Kidney capillary endothelial cell (primary cell): ENCODE results near the gene IWS1.
"Not testable (repeated sequence)": the region's sequence is repeated elsewhere in the genome, so short reads cannot be mapped to it uniquely, and the experiment has no call there.

Experiments used
- DNase-seq: peaks from one replicate; pipeline ENCODE4 v3.0.0-alpha.2; 2018; ENCODE audit warnings: low spot score

IWS1 gene

DNA sequence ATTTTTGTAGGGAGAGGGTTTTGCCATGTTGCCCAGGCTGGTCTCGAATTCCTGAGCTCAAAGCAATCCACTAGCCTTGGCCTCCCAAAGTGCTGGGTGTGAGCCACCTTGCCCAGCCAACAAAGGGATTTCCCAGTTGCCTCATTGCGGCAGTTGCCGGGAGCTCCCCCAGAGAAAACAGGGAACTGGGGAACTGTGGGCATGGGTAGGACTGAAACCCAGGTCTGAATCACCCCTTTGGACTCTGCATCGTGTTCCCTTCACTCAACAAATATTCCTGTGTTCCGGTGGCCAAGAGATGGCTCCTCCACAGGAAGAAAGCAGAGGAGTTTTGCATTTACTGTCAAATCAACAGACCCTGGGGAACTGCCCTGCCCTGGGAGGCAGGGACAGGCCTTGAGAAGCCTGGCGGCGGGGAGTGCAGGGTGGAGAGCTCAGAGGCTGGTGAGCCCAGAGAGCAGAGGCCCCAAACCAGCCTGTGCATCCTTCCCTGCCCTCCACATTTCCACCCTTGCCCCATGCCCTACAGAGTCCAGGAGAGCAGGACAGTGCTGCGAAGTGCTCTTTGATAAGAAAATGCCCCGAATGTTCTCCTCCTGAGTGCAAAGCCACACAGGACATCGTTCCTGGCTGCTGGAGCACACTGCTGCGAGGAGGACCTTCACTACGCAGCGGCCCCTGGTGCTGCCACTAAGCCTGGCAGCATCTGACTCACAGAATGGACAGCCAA lies 34.1 kb upstream of the IWS1 start:
- DNase-seq: no peak

- DNase-seq: no peak
Measured at GRCh38 chr2:127559454-127559853, 33.2 kb upstream of the IWS1 start.

GRCh38 chr2:127558911-127559310 lies 32.6 kb upstream of the IWS1 start:
- DNase-seq: no peak

DNA sequence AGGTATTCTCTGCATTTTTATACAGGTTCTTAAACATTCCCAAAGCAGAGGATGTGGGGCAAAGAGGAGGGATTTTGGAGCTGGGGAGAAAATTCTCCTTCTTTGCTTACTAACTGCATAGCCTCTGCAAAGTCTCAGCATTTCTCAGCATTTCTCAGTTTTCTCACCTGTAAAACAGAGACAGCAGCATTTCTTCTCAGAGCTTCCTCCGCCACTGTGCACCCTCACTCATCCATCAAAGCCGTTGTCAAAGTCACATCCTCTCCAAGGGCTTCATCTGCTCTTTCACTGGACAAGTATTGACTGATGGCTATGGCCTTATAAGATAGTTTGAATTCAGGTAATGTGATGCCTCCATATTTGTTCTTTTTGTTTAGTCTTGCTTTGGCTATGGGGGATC lies 26.6 kb upstream of the IWS1 start:
- DNase-seq: no peak

DNA sequence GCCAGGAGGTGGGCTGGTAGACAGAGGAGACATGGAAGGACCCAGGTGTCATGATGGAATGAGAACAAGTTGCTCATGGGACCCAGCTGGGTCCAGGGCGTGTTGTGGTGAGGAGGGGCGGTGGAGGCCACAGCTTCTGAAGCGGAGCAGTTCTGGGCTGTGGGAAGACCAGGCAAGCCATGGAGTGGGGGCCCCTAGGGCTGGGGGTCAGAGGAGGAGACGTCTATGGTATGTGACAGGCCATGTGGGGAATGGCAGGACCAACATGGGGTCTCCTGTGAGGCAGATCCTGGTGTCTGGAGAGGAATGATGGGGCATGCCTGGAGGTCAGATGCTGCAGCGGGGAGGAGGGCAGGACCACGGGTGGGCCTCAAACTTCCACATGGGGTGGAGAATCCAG lies 26.0 kb upstream of the IWS1 start:
- DNase-seq: no peak

GRCh38 chr2:127551221-127551930 lies 25.1 kb upstream of the IWS1 start:
- DNase-seq: no peak

DNA sequence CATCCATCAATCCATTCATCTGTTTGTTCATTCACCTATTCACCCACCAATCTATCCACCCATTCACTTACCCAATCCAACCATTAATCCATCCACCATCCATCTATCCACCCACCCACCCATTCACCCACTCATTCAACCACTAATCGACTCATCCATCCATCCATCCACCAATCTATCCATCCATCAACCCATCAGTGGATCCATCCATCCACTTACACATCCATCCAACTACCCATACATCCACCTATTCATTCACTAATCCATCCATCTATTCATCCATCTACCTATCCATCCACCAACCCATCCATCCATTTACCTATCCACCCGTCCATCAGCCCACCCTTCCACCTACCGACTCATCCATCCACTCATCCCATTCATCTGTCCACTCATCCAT lies 20.5 kb upstream of the IWS1 start:
- DNase-seq: no peak

- no peak for DNase-seq
Measured at GRCh38 chr2:127545796-127546195, 19.5 kb upstream of the IWS1 start.

DNA sequence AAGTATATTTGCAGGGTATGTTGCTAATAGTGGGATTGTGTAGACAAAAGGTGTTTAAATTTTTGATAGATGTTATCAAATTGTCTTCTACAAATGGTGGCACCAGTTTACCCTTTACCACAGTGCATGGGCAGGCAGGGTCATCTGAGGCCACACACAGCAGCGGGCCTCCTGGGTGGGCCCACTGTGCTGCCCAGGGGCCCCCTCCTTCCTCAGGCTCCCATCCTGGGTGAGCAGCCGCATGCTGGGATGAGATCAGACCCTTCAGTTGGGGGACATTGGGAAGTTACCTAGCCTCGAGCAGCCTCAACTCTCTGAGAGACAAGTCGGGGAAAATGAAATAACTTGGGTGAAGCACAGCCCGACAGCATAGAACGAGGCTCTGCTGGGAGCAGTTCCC lies 18.9 kb upstream of the IWS1 start:
- DNase-seq: no peak

DNA sequence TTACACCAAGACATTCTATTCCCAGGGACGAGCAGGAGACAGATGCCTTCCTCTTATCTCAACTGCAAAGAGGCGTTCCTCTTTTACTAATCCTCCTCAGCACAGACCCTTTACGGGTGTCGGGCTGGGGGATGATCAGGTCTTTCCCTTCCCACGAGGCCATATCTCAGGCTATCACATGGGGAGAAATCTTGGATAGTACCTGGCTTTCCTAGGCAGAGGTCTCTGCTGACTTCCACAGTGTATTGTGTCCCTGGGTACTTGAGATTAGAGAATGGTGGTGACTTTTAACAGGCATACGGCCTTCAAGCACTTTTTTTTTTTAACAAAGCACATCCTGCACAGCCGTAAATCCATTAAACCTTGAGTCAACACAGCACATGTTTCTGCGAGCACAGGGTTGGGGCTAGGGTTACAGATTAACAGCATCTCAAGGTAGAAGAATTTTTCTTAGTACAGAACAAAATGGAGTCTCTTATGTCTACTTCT lies 16.8 kb upstream of the IWS1 start:
- not testable (repeated sequence) for DNase-seq

DNA sequence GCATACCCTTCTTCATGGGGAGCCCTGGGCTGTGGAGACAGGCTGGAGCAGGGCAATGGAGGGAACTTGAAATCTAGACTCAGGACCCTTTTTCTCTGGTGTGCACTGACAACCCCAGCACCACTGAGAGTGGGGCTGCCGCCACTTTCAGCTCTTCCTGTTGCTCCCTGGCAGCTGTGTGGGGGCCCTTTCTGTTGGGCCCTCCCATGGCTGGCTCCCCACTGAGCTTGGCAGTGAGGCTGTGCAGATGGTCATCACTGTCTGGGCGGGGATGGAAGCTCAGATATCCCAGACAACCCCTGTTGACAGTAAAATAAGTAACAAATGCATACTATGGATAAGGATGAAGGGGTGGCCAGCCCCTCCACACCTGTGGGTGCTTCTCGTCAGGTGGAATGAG lies 15.9 kb upstream of the IWS1 start:
- no peak for DNase-seq

- DNase-seq: no peak
Measured at GRCh38 chr2:127541809-127542208, 15.5 kb upstream of the IWS1 start.

DNA sequence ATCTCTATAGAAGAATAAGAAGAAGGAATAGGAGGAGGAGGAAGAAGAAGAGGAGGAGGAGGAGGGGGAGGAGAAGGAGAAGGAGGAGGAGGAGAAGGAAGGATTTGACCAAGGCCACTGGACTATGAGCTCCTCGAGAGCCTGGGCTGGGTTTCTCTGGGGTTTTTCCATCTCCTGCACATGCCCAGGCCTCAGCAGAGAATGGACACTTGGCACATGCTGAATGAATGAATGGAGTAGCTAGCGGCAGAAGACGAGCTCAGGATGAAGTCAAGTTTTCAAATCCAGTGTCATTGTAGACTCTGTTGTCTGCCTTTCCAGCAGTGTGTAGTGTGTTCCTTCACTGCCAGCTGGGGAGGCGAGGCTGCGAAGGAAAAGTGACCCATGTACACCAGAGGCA lies 11.4 kb upstream of the IWS1 start:
- DNase-seq: no peak

GRCh38 chr2:127536707-127537541 lies 10.6 kb upstream of the IWS1 start:
- no peak for DNase-seq

DNA sequence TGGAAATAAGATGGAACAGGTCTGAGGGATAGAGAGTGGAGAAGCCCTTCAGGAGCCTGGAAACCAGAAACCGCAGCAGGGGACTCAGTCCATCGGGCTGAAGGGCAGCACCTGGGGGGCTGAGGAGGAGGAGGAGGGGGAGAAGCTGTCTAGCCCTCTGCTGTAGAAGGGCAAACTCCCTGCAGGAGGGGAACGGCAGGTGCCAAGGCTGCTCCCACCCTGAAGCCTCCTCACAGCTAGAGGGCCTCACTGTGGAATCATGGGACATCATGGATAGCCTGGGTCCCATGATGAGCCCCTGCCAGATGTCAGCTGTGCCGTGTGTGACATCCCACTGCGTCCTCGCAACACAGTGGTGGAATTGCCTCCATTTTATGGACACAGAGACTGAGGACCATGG lies 9.6 kb upstream of the IWS1 start:
- no peak for DNase-seq

DNA sequence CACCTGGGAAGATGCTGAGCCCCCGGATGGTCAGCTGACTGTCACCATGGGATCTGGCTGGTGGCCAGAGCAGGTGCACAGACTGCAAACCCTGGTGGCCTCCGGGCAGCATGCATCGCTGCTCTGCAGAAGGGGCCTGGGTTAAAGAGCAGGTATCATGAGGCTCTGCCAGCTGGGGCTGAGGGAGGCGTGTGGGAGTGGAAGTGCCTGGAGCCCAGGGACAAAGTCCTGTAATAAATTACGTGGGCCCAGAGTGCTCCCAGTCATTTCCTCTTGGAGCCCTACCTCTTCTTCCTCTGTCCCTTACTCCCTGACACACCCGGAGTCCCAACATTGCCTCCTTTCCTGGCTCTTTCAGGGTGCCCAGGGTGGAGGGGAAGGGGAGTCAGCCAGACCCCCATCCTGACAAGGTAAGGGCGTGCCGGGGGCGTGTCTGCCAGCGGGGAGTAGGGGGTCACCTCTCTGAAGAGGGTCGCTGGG lies 9.2 kb upstream of the IWS1 start, which contains the start of gene MYO7B:
MYO7B (plus strand) TSS at position 262 of the 480 bp plus-strand sequence. CDS start 24,040 bp downstream, outside the sequence.
- no peak for DNase-seq

- no peak for DNase-seq
Measured at GRCh38 chr2:127532296-127532695, 6.0 kb upstream of the IWS1 start.

GRCh38 chr2:127531221-127531648 lies 4.9 kb upstream of the IWS1 start:
- peak; percentile 59 for DNase-seq

- DNase-seq: peak; percentile 38
Measured at GRCh38 chr2:127530245-127531140, 4.2 kb upstream of the IWS1 start.

DNA sequence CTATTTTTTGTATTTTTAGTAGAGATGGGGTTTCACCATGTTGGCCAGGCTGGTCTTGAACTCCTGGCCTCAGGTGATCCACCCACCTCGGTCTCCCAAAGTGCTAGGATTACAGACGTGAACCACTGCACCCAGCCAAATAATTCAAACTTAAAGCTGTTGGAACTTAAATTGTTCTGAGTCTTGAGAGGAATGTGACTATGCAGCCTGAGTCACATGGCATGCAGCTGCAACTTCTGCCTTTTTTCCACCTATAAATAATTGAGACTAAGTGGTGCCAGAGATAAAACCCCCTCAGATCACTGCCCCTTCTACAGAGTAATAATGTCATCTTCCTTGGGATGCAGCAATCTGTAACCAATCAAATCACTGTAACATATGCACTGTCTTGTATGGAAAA lies 3.1 kb upstream of the IWS1 start:
- not testable (repeated sequence) for DNase-seq

DNA sequence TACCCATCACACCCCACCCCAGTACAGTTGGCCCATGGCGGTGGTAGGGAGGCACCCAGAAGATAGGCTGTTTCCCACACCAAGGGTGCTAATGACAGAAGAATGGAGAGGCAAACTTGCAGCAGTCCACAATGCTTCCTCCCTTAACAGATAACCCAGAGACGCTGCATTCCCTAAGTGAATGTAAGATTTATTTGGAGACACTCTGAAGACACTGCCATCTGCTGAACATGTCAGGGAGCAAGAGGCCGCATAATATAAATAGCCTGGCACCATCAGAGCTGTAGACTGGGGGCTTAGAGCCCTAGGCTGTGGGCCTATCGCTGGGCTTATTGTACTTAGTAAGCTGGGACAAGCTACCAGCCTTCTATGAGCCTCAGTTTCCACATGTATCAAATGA lies 2.2 kb upstream of the IWS1 start:
- DNase-seq: no peak
